GM13977 (cell line): Measurements from ENCODE around the gene FAM241B.

Experiments used
- DNase-seq: peaks from one replicate; pipeline ENCODE4 v3.0.0; 2012; ENCODE audit warnings: low spot score
- in situ Hi-C: fragments of 300-500 bp; cut with MboI; formaldehyde crosslinking; loops from one replicate; pipeline ENCODE4 v1.12.0; 2022; ENCODE audit warnings: low sequenced_read_pairs, low pct_unique_long_range_greater_than_20kb, mixed read lengths, inconsistent platforms; ENCODE audit not compliant: unreplicated experiment
- TF ChIP-seq, protein P1 (sequence below): IDR thresholded peaks from 2 replicates; pipeline ENCODE4 v1.5.1; 2012; ENCODE audit warnings: mild to moderate bottlenecking, control low read depth; ENCODE audit not compliant: insufficient read depth; ENCODE audit errors: extremely low read depth, missing control alignments

FAM241B gene

DNA sequence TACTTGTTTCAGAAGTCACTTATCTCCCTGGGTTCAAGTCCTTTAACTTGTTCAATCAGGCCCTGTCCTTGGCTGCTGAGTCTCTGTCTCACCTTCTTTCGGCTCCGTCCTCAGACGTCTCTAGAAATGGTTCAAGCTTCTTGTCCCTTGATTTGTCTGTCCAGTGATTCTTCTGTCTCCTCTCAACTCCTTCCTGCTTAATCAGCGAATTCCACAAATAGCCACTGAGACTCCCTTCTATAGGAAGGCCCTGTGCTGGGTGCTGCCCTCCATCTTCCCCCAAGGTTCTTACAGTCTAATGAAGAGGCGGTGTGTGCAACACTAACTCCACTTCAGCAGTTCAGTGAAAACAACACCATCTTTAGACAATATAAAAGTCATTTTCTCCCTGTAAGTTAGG lies 12.7 kb downstream of the FAM241B start:
- in situ Hi-C loops, result no loop called here
- no peak for DNase-seq
- TF ChIP-seq, protein P1, sequence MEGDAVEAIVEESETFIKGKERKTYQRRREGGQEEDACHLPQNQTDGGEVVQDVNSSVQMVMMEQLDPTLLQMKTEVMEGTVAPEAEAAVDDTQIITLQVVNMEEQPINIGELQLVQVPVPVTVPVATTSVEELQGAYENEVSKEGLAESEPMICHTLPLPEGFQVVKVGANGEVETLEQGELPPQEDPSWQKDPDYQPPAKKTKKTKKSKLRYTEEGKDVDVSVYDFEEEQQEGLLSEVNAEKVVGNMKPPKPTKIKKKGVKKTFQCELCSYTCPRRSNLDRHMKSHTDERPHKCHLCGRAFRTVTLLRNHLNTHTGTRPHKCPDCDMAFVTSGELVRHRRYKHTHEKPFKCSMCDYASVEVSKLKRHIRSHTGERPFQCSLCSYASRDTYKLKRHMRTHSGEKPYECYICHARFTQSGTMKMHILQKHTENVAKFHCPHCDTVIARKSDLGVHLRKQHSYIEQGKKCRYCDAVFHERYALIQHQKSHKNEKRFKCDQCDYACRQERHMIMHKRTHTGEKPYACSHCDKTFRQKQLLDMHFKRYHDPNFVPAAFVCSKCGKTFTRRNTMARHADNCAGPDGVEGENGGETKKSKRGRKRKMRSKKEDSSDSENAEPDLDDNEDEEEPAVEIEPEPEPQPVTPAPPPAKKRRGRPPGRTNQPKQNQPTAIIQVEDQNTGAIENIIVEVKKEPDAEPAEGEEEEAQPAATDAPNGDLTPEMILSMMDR, result no peak

DNA sequence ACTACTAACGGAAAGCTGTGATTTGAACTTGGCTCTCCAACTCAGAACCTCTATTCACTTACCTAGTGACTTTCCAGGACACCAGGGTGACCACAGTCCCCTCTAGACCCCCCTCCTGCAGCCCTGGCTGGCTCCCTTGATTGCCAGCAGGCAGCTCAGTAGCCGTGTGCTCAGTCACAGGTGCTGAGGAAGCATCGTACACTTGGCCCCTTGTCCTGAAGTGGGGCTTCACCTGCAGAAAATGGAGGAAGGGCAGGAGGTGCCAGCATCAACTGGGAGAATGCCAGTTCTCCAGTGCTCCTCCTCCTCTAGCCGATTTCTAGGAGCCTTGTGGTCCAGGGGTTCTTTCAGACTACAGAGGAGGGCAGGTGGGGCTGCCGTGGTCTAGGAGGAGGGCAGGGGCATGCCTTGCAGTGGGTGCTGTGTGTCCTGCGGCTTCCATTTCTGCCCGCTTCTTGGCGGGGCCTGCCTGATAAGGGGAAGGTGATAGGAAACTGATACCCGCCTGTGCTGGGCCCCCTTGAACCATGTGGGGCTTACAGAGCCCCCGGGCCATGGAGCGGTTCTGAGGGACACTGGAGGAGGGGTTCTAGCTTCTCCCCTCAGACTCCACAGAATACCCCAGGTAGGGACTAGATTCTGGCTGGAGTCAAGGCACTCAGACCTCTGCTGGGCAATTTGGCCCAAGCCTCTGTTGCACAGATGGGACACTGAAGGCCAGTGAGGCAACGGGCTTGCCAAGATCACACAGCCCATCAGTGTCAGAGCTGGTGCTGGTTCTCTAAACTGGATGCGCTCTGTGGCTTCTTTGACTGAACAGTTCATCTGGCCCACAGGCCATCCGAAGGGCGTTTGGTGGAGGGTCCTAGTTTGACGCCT lies 14.0 kb downstream of the FAM241B start:
- no peak for DNase-seq
- in situ Hi-C loops, result no loop called here
- TF ChIP-seq, protein P1, result peak; percentile 18

DNA sequence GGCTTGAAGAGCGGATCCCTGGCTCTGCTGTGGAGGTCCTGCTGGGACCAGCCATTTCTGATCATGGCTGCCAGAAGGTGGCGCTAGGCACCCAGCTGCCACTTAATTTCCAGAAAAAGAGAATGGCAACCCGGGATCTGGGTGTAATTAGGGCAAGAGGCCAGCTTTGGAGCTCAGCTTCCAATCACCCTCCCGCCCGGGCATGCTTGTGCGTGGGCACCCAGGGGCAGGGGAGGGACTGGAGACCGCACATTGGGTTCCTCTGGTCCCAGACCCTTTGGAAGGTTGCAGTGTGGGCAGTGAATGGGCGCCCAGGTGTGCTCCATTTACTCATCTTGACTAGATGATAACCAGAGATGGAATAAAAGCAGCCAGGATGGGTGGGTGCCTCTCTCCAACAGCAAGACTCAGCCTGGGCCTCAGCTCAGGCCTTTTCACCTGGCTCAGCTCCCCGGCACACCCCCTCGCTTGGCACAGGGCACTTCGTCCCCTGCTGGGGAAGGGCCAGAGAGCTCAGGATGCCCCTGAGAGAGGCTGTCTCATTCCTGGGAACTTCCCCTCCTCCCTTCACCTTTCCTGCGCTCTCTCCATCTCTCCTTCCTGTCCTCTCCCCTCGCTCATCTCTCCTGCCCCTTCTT lies 14.7 kb downstream of the FAM241B start:
- in situ Hi-C loops, result no loop called here
- peak; percentile 82 for DNase-seq
- TF ChIP-seq, protein P1, result peak; percentile 86

DNA sequence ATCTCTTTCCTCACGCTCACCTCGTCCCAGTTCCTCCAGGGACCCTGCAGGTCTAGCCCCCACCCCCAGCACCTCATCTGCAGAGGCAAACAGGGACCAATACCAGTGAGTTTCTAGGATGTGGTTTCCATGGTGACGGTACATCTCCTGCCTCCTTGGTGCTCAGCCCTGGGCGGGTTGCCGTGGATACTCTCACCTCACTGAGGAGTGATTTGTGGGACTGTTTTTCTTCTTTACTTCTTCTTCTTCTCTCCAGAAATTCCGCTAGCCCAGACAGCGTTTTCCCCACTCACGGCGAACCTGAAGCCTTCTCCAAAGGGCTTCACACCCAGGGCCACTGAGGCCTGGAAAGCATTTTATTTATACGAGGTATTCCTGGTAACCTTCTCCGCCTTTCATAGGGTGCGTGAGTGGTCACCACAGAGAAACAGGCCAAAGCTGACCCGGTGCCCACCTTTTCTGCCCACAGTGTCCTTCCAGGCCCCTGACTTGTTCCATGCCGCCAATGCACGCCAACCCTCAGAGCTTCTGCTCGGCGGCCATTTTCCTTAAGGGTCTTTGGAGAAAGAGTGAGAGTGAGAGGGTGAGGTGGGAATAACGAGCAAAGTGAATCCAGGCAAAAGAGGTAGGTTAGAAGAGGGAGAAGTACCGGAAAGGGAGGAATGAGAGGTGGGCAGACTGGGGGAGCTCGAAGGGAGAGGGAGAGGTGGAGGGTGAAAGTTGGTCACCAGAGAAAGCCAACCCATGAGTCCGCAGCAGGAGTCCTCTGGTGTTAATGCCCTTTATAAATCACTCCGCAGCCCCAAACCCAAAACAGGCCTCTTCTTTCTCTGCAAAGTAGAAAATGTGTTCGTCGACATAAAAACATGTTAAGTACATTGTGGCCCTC lies 15.5 kb downstream of the FAM241B start:
- TF ChIP-seq, protein P1, result no peak
- DNase-seq, result no peak
- in situ Hi-C loops, result no loop called here

DNA sequence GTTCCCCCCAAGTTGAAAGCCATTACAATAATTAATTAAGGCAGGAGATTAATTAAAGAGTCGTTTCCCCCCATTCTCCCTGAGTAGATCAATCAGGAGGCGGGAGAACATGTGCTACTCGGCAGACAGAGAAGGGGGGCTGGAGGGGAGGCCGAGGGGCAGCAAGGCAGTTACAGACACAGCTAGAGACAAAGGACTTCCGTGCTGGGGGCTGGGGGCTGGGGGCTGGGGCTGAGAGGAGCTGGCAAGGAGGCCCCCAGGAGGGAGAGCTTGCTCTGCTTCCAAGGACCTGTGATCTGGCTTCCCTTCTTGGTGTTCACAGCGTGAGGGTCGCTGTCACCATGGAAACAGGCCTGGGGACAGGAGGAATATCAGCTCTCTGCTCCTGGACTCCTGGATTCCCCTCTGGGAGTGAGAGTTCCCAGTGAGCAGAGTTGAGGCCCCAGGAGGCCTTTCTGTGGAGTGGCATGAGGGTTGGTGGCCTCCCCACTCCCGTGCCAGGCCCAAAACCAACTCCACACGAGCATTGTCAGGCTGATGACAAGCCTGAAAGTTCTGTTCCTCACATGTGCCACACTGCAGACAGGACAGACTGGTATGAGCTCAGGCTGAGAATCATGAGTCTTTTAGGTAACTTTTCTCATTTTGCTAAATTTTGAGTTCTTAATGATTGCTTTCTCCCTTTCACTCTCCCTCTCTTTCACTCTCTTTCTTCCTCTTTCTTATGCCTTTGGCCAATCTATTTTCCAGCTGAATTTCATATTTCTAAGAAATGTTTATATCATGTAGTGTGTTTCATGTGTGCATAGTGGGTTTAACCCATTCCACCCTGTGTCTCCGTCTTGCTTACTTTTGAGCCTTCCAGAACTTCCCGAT lies 16.4 kb downstream of the FAM241B start:
- in situ Hi-C loops, result no loop called here
- TF ChIP-seq, protein P1, result no peak
- DNase-seq, result no peak

DNA sequence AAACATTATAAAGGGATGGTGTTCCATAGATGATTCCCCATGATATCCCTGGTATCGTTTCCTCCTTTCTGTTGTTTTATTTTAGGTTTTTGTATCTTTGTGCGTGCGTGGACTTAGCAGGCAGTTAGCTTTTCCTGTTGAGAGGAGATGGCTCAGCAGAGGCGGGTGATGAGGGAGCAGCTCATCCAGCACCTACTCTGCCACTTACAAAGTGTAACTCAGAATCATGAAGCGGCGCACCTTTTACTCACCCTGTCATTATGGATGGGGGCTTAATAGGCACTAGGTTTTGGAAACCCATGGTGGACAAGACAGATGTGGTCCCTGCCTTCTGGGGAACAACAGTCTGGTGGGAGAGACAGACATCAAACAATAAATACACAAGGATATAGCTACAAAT lies 17.1 kb downstream of the FAM241B start:
- DNase-seq, result no peak
- TF ChIP-seq, protein P1, result no peak
- in situ Hi-C loops, result no loop called here
